Adipose tissue (tissue), 3 donors: ENCODE results near the gene MSMB. TPM values are rescaled to one million over a fixed set of nuclear protein-coding genes. Genes with fewer than 3 reads are reported as not detected.
"Not testable (repeated sequence)": the region's sequence is repeated elsewhere in the genome, so short reads cannot be mapped to it uniquely, and the experiment has no call there.

ENCODE experiments used
- H3K27ac ChIP-seq: one replicate; pipeline ENCODE4 v1.5.1; 2013; ENCODE audit warnings: low read depth, low read length
- WGBS, 3 donors: extraction: QIAGEN DNeasy Blood & Tissue Kit; methylation state at CpG; one replicate each; pipeline ENCODE4 v1.1.7; 2013; 5-methylcytosine and 5-hydroxymethylcytosine counted together
- polyA plus RNA-seq, 3 donors: library from polyadenylated mRNA; stranded (reverse); fragments of 200-250 nt; gene quantifications; one replicate each; pipeline ENCODE4 v1.2.3, GENCODE V29; 2013
- donor health status: healthy with polysubstance abuse.
- donor health status: Bipolar disorder and iron deficiency.
- donor health status: healthy.

Gene MSMB
- polyA plus RNA-seq, 3 donors: not detected

GRCh38 chr10:45985590-45985989 is 60.5 kb downstream of the MSMB start:
- 49 to 83% (median 83%) methylated on average over 3 of the region's 3 CpGs for WGBS, 3 donors
- not testable (repeated sequence) for H3K27ac ChIP-seq

- not testable (repeated sequence) for H3K27ac ChIP-seq
- WGBS, 3 donors: 87 to 94% (median 92%) methylated on average over 2 of the region's 2 CpGs
Observed at GRCh38 chr10:45984473-45984872, 61.6 kb downstream of the MSMB start.

GRCh38 chr10:45983538-45984186 is 62.4 kb downstream of the MSMB start:
- WGBS, 3 donors: 53 to 67% (median 66%) methylated on average over 4 to 5 of the region's 6 CpGs
- H3K27ac ChIP-seq: not testable (repeated sequence)

Other genes with a start within 250 kb of the MSMB start
- gene AGAP4, start 198.8 kb downstream of the MSMB start, polyA plus RNA-seq: 1 to 10 TPM; 5.5 to 6.7 (median 5.9) TPM
- gene TIMM23, start 73.8 kb downstream of the MSMB start, polyA plus RNA-seq: 10 to 100 TPM; 25.0 to 58.7 (median 51.7) TPM
- 10 to 100 TPM; 38.3 to 80.5 (median 76.5) TPM for gene NCOA4, start 15.6 kb downstream of the MSMB start, polyA plus RNA-seq
- 1 to 10 TPM in 1 of 3 donors, not detected in 2; 1.9 TPM for gene ANTXRL, start 240.7 kb upstream of the MSMB start, polyA plus RNA-seq